Fibroblast of upper back skin (primary cell): Measurements from ENCODE around the gene CDX1.
A peak's percentile ranks its signal among the peaks of the same experiment; 100 is the strongest.
"Not testable (repeated sequence)": the region's sequence is repeated elsewhere in the genome, so short reads cannot be mapped to it uniquely, and the experiment has no call there.

Experiments
- DNase-seq: peaks from one replicate; pipeline ENCODE4 v3.0.0-alpha.2; 2013

Gene CDX1

DNA sequence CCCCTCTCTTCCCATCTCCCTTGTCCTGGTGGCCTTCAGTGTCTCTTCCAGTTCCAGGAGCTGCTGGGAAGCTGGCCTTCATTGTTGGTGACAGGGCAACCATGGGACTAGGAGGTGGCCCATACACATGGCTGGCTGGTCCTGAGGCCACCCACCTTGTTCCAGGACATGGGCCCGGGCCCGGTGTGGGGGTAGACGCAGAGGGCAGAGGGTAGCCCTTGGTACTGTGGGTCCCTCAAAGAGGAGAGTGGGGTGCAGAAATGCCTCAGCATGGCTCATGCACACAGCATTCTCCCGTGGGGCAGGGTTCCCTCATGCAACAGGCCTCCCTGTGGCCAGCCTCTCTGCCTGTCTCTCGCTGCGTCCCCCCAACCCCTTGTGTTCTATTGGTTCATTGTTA lies 44.1 kb downstream of the CDX1 start:
- DNase-seq: no peak

DNA sequence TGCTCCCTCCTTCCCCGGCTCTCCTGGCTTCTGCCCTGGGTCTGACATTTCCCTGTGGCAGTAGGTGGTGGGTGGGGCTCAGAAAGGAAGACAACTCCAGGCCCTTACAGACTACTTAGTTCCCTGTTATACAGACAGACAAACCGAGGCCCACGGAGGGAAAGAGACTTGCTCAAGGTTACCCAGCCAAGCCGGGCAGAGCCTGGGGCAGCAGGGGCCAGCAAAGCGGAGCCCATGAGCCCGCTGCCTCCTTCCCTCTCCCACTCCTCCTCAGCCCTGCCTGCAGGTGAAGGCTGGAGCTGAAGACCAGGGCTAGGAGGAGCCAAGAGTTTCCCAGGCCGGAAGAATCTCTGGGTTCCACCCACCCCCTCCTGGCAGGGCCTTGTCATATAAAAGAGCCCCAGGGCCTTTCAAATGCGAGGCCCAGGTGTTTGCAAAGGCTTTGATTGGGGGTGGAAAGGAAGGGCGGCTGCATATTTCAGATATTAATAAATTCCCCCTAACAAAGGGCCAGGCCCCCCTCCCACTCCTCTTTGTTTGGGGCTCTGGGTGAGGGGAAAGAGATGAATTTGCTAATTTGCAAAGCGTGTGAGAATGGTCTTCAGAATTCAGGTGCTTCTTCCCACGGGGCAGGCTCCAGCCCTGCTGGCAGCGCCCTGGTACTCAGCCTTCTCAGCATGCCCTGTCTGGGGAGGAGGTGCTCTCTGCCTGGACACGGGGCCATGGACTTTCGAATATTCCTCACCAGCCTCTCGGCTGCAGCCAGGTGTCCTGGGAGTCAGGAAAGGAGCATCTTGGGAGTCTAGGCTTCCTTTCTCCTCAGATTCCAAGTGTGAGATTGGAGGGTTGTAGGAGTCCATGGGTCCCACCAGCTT lies 44.8 kb downstream of the CDX1 start:
- DNase-seq: no peak

DNA sequence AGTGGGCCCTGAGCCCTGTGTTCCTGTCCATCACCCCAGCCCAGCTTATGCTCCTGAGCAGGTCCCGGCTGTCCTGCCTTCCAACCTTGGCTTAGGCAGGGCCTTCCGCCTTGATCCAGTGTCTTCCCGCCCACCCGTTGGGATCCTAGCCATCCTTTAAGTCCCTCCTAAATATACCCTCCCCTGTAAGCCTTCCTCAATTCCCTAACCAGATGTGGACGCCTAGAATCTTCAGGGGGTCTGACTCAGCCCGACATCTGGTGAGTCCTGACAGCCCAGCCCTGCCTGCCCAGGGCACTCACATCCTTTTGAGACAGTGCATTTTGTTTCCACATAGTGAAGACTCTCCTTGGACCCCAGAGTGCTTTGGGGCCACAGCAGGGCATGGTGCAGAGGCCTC lies 47.0 kb downstream of the CDX1 start:
- DNase-seq: peak; percentile 81

DNA sequence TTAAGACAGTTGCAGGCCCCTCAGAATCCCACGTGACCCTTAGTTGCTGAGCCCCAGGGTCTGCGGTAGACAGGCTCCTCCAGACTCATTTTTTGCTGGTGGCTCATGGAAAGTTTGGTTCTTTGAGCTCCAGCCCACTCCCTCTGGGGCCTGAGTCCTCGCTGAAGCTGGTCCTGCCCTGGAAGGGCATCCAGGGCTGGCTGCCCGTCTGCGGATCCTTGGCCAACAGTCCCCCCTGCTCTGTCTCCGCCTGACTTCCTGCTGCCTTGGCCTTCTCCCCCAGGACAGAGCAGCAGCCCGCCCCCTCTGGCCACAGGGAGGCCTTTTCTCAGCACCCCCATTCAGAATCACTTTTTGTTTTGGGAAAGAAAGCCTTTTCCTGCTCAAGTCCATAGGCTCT lies 47.7 kb downstream of the CDX1 start:
- peak; percentile 78 for DNase-seq

DNA sequence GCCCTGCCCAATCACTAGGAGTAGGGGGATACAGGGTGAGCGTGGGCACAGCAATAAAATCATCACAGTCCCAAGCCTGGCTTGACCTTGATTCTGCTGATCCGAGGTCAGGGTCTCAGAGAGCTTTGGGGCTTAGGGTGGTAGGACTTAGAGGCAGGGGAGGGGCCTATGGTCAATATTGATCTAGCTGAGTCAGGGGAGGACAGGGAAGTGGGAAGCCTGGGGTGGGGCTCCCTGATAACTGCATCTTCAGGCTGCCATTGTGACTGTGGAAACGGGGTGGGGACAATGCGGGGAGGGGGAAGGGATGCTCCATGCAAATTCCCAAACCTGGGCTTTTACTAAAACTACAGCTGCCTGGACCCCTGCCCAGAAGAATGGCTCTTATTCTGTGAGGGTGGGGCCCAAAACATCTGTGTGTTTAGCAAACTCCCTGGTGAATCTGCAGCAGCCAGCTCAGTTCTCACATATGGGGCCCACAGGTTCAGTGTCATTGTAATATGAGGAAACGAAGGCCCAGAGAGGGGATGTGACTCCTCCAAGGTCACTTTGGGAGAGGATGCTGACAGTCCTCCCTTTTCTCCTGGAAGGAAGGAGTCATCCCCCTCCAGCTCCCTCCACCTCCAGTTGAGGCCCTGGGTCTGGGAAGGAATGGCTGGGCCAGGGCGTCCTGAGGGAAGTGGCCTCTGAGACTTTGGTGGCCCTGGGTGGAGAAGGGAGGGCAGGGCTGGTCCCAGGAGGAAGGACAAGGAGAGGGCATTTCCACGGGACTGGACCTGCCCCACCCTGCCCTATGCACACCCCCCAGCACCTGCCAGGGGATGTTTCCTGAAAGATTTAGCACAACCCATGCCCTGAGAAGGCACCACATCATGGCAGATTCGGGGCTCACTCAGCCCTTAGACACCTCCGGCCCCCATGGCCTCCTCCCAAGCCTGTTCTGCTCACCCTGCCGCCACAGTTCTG lies 49.7 kb downstream of the CDX1 start:
- peak; percentile 9 for DNase-seq

DNA sequence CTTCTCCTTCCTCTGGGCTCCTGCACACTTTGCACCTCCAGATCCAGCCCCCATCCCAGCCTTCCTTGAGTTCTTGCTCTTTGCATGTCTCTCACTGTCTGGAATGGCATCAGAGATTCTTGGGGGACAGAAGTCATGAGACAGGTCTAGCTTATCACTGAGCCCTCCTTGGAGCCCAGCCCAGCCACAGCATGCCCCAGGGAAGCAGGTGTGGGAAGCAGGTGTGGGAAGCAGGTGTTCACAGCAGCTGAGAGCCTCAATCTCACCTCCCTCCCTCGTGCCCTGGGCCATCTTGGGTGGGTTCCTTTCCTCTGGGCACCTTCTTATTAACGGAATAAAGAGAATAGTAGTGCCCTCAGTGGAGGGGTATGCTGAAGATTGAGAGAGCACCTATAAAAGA lies 50.5 kb downstream of the CDX1 start:
- DNase-seq: no peak

DNA sequence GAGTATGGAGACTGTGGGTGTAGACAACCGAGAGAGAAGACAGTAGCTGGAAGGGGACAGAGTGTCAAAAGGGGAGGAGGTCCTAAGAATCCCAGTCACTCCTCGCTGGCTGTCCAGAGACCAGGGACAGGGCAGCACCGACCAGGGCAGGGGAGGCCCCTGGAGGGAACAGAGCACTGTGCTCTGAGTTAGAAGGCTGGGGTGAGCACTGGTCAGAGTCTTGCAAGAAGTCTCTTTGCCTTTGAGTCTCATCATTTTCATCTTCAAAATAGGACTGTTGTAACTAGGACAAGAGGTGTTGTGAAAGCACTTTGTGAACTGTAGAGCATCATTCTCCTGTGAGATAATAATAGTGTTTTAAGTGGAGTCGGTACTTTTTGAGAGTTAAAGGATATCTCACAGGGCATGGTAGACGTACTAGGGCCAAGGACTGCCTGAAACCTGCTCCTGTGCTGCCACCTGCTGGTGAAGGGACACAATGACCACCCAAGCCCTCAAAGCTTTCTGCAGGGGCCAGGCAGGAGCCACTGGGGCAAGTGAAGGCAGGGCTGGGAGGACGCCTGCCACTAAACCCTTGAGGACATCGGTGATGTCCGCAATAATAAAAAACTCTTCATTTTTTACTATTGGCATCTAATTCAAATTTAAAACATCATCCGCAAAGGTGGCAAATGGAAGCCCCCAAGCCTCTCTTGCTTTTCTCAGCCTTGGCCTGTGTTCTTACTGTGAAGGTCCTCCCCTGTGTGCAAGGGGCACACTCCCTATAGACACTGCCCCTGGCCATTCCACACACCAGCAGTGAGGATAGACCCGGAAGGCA lies 51.5 kb downstream of the CDX1 start:
- DNase-seq: peak; percentile 84

DNA sequence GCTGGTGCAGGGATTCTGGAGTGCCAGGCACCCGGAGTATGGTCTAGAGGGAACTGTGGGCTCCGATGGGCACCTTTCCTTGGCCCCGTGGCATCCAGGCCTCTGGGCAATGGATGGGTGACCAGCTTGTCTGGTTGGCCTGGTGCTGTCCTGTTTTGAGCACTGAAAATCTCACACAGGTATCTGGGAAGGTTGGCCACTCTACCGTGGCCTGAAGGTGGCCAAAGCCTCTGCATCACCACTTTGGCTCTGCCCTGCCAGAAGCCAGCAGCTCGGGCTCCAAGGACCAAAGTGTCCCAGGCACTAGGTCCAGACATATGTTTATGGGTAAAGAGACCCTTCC lies 52.1 kb downstream of the CDX1 start:
- DNase-seq: no peak

DNA sequence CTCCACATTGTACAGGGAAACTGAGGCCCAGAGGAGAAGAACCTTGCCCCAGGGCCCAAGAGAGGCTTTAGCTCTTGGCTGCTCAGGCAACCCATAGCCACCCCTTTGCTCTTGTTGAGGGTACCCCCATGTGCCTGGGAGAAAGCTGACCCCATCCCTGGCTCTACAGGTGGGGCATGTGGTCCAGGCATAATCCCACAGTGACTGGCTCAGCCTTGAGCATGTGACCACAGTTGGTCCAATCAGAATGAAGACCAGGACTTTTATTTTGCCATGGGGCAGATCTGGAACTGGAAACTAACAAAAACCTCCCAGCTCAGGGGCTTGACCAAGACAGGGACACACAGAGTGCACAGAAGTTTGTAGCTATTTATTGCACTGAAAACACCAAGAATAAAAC lies 52.6 kb downstream of the CDX1 start:
- DNase-seq: no peak

DNA sequence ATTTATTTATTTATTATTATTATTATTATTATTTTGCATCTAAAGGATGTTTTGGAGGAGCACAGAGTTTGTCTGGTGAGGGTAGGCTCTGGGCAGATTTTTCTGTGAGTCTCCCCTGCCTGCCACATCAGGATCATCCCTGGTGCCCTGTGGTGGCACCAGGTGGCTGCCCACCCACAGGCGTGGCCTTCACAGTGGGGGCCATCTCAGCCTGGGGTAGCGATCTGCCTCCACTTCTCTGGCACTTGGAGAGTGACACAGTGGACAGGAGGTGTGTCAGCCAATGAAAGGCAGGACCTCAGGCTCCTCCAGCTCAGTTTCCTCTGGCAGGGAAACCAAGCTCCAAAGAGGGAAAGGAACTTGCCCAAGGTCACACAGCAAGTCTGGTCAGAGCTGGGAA lies 53.3 kb downstream of the CDX1 start:
- DNase-seq: no peak

DNA sequence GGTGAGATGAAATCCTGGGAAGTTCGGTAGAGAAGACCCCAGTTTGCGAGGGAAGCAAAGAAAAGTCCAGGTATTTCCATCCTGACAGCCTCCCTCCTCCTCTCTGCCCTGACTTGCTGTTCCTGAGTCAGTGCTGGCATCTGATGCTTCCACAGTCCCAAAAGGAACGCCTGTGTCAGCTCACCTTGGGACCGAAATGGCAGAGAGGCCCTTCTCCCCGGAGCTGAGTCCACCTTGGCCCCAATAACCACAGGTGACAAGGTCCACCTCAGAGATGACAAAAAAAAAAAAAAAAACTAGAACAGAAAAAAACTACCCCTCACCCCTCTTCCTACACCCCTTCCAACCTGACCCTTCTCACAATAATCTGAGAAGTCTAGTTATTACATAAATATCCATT lies 54.9 kb downstream of the CDX1 start:
- DNase-seq: no peak

DNA sequence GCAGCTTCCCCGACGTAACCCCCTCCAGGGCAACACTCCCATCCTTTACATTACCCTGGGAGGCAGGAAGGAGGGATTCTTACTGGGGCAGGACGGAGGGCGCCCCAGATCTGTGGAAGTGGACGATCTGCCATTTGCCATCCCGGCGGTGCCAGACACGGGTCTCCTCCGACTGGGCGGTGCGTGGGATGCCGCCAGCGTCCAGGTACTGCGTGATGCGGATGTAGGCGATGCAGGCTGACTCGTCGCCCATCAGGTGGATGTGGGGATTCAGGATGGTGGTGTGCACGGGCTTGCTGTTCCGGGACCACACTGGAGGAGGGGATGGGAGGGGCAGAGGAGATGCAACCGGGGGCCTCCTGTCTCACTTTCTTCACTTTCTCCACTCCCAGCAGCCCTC lies 56.3 kb downstream of the CDX1 start:
- no peak for DNase-seq

DNA sequence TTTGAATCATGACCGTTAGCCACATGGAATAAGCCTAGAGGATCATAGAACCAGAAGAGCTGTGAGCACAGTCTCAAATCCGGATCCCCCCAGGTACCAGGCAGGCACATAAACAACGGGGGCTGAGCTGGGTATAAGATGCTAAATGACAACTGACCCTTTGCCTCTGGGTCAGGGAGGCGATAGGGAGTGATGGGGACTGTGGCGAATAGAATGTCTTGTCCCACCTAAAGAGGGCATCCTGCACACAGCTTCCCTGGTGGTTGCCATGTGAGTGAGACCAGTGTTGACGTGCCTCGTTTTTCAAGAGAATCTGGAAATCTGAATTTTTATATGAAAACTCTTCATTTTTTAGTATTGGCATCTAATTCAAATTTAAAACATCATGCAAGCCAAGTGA lies 56.9 kb downstream of the CDX1 start:
- DNase-seq: no peak

DNA sequence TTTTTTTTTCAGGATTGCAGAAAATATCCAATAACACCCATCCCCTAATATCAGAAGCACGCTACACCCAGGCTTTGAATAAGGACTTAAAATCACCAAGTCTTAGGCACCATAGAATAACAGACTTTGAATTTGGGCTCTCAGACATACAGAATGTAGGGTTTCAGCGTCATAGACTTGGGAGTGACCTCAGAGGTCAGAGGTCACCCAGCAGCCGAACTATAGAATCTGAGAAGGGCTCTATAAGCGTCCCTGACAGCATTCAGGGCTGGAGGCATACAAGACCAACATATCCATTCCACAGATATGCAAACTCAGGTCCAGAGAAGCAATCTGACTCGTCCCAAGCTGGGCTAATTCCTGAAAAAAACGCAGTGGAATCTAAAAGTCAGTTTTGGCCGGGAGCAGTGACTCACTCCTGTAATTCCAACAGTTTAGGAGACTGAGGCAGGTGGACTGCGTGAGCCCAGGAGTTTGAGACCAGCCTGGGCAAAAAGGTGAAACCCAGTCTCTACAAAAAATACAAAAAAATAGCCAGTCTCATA lies 58.0 kb downstream of the CDX1 start:
- peak; percentile 45 for DNase-seq

DNA sequence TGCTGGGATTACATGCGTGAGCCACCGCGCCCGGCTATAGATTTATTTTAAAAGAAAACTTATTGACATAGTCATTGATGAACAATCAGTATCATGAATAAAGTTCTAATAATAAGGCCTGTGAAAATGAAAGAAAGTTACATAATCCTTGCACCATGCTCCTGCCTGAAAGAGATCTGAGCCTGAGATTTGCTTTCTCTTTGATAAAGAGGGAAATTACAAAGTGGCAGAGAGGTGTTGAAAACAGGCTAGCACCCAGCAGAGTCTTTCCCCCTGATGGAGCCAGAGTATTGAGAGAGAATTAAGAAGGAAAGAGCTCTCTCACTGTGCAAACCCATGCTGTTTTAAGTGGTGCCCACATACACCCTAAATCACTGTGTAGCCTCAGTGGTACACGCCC lies 60.5 kb downstream of the CDX1 start:
- DNase-seq: no peak

DNA sequence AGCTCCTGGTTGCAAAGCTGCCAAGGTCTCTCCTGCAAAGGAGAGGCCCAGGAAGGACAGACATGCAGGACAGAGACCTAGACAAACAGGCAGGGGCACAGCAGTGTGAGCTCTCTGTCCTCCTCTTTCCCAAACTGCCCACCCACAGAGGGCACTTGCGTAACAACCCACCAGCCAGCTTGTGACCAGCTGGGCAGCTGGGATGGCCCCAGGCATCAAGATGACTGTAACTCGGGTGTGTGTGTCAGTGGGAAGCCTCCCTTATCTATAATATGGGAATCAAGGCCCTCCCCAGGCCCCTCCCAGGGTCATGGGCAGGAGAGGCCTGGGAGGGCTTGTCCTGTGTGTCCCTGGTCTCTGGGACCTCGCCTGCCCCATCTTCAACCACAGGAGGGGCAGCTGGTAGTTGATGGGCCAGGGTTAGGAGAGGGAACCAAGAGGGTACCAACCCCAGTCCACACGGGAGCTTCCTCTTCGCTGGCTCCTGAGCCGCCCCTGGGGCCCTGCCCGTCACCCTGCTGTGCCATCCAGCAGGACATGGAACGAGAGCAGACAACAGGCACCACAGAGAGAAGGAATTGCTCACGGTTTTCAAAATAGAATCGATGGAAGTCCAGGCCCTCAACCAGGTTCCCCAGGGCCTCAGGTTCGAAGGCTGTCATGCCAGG lies 61.2 kb downstream of the CDX1 start:
- DNase-seq: no peak

DNA sequence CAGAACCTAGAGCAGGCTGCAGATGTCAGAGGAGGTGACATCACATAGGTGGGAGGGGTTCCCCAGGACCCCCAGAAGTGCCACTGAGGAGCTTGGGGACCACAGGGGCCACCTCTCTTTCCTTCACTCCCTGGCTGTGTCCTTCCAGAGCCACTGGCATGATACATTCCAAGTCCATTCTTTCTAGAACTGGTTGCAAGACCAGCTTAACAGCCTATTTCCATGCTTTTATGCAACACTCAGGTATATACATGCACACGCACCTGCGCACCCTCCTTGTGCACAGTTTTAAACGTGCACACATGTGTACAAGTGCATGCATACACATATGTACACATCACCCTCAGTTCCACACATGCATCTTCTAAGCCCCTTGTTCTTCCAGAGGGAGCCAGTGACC lies 63.0 kb downstream of the CDX1 start:
- no peak for DNase-seq

DNA sequence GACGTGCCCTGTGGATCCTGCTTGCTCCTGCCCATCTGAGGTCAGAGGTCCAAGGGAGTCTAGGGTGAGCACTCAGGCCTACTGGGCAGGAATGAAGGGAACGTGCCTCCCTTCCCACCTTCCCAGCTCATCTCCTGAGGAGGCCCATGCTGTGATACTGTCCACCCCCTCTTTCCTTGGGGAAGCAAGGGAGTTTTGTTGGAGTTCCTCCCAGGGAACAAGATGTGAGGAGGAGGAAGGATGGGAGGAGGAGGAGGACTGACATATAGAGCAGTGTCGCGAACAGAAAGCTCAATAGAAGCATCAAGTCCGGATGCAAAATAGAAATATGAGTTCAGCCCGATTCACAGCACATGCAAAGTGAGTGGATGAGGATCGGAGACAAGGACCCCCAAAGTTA lies 64.3 kb downstream of the CDX1 start:
- DNase-seq: no peak

DNA sequence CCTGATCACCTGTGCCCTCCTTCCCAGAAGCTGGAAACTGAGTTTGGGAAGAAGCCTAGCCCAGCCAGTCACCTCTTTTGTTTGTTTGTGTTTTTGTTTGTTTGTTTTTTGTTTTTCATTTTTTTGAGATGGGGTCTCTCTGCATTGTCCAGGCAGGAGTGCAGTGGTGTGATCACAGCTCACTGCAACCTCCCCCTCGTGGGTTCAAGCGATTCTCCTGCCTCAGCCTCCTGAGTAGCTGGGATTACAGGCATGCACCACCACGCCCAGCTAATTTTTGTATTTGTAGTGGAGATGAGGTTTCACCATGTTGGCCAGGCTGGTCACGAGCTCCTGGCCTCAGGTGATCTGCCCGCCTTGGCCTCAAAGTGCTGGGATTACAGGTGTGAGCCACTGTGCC lies 67.1 kb downstream of the CDX1 start:
- DNase-seq: not testable (repeated sequence)
